ENCODE data around the gene LTBP3.

DNA sequence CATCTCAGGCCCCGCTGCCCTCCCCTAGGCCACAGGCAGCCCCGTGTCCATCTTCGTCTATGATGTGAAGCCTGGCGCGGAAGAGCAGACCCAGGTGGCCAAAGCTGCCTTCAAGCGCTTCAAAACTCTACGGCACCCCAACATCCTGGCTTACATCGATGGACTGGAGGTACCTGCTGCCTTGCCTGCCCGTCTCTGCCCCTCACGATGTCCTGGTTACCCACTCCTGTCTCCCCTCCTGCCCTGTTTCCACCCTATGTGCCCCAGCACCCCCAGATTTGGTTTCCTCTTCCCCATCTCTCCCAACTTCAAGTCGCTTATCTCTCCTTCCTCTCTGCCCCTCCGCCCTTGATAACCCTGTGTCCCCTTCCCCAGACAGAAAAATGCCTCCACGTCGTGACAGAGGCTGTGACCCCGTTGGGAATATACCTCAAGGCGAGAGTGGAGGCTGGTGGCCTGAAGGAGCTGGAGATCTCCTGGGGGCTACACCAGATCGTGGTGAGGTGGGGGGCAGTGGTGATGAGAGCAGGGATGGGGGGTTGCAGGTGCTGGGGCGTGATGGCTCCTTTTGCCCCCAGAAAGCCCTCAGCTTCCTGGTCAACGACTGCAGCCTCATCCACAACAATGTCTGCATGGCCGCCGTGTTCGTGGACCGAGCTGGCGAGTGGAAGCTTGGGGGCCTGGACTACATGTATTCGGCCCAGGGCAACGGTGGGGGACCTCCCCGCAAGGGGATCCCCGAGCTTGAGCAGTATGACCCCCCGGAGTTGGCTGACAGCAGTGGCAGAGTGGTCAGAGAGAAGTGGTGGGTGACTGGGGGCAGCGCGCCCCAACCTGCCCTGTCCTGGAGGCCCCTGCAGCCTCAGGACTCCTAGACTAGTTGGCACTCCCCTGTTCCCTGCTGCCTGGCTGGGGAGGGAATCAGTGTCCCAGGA lies 32.3 kb downstream of the LTBP3 start:
- TF ChIP-seq CTCF (IDR thresholded peaks at IDR 0.05) (no peak), POLR2A (IDR thresholded peaks at IDR 0.05) (no peak)

Data from adrenal gland (tissue), 5 donors.